Lower leg skin (tissue), 4 donors: ENCODE results near the gene SLIT3. TPM values are rescaled to one million over a fixed set of nuclear protein-coding genes. Genes with fewer than 3 reads are reported as not detected.

ENCODE experiments used
- DNase-seq, 2 donors: peaks; one replicate each; pipeline ENCODE4 v3.0.0-alpha.2; 2019; ENCODE audit warnings: low spot score in 2 of 2
- H3K4me3 ChIP-seq: fragments of 200-600 bp; sonication (generic); 2 replicates; pipeline ENCODE4 v1.5.1; 2017; ENCODE audit warnings: mild to moderate bottlenecking, low read depth; ENCODE audit not compliant: poor library complexity, severe bottlenecking
- CTCF ChIP-seq, 3 donors: fragments of 450-650 bp; IDR thresholded peaks; one replicate each; pipeline ENCODE4 v1.5.1; 2016; ENCODE audit warnings: antibody characterized with exemption in 3 of 3, mild to moderate bottlenecking in 3 of 3, moderate library complexity in 2 of 3
- POLR2A ChIP-seq, 2 donors: fragments of 450-650 bp; IDR thresholded peaks; one replicate each; pipeline ENCODE4 v1.6.1; 2016 to 2017; ENCODE audit warnings: antibody characterized with exemption in 2 of 2, mild to moderate bottlenecking in 1 of 2, moderate library complexity in 1 of 2
- WGBS, 2 donors: methylation state at CpG; one replicate each; pipeline ENCODE4 v1.1.5; 2018; 5-methylcytosine and 5-hydroxymethylcytosine counted together
- intact Hi-C: fragments of 100-400 bp; cut with DNase I; formaldehyde crosslinking; loops from one replicate; pipeline ENCODE4 v1.15.0; 2023; ENCODE audit warnings: low total_unique reads
- total RNA-seq, 4 donors: library from RNA; depleted of rRNA; stranded (reverse); fragments of >200 nt; gene quantifications; one replicate each; pipeline ENCODE4 v1.1.0, GENCODE V29; 2016

Gene SLIT3
- total RNA-seq, 4 donors from 2014 or later, result 12.4 to 66.0 (median 22.8) TPM

- no peak for TF ChIP-seq POLR2A (IDR thresholded peaks at IDR 0.05)
- no peak for TF ChIP-seq CTCF (IDR thresholded peaks at IDR 0.05)
- DNase-seq, result peak in 1 of 2 donors; percentile 15
- 62 to 73% methylated on average over 3 of the region's 3 CpGs for WGBS, 2 donors
- no peak overlapping the region for H3K4me3 ChIP-seq
- intact Hi-C loops, result no loop called here
Measured at GRCh38 chr5:168978015-168978414, 322.9 kb downstream of the SLIT3 start.

- WGBS, 2 donors, result 75 to 84% methylated on average over 3 of the region's 3 CpGs
- TF ChIP-seq POLR2A (IDR thresholded peaks at IDR 0.05), result no peak
- no peak for TF ChIP-seq CTCF (IDR thresholded peaks at IDR 0.05)
- intact Hi-C loops, result no loop called here
- H3K4me3 ChIP-seq, result no peak overlapping the region
- peak in 1 of 2 donors; percentile 26 for DNase-seq
Measured at GRCh38 chr5:168976311-168976970, 324.5 kb downstream of the SLIT3 start.

GRCh38 chr5:168975331-168975730 is 325.6 kb downstream of the SLIT3 start:
- intact Hi-C loops, result no loop called here
- no peak overlapping the region for H3K4me3 ChIP-seq
- 80 to 83% methylated on average over 3 of the region's 3 CpGs for WGBS, 2 donors
- TF ChIP-seq CTCF (IDR thresholded peaks at IDR 0.05), result no peak
- no peak for TF ChIP-seq POLR2A (IDR thresholded peaks at IDR 0.05)
- DNase-seq, result no peak

GRCh38 chr5:168974082-168974481 is 326.9 kb downstream of the SLIT3 start:
- H3K4me3 ChIP-seq, result no peak overlapping the region
- TF ChIP-seq CTCF (IDR thresholded peaks at IDR 0.05) (no peak), POLR2A (IDR thresholded peaks at IDR 0.05) (no peak)
- peak in 1 of 2 donors; percentile 31 for DNase-seq
- intact Hi-C loops, result no loop called here
- 85 to 87% methylated on average over 2 of the region's 2 CpGs for WGBS, 2 donors

GRCh38 chr5:168972731-168973130 is 328.2 kb downstream of the SLIT3 start:
- intact Hi-C loops, result no loop called here
- DNase-seq, result no peak
- H3K4me3 ChIP-seq, result no peak overlapping the region
- TF ChIP-seq POLR2A (IDR thresholded peaks at IDR 0.05), result no peak
- no peak for TF ChIP-seq CTCF (IDR thresholded peaks at IDR 0.05)
- 77 to 90% methylated on average over 3 of the region's 3 CpGs for WGBS, 2 donors

DNA sequence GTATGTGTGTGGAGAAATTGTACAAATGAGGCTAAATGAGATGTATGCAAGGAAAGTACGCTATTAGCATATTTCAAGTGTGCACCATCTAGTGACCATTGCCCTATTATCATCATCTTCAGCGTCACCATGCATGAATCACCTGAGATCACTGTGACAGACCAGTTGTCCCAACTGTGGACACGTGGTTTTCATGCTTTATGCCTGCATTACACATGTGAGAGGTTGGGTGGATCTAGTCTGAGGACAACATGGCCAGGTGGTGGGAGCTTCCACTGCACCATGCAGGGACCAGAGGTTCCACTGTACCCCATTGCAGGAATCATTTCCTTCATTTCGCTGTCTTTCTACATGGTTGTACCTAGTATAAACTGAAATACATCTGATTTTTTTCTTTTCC is 329.8 kb downstream of the SLIT3 start:
- no peak for DNase-seq
- intact Hi-C loops, result no loop called here
- TF ChIP-seq CTCF (IDR thresholded peaks at IDR 0.05) (no peak), POLR2A (IDR thresholded peaks at IDR 0.05) (no peak)
- WGBS, 2 donors, result 88 to 89% methylated on average over 4 of the region's 4 CpGs
- H3K4me3 ChIP-seq, result no peak overlapping the region
